A673 (cell line): ENCODE data around the gene PVR. TPM values are rescaled to one million over a fixed set of nuclear protein-coding genes. Genes with fewer than 3 reads are reported as not detected.

Experiments used
- BruUV-seq: library from RNA; stranded (reverse); fragments of 400-500 nt; replicated peaks from 2 replicates; lab custom pipeline; 2021; lab: Mats Ljungman, UMichigan
- CTCF ChIA-PET: fragments of 300-600 bp; sonication (Branson Sonifier 250); formaldehyde crosslinking; loops from one replicate; lab custom pipeline; 2022; ENCODE audit warnings: antibody characterized with exemption; lab: Charles Lee
- POLR2A ChIA-PET: fragments of 300-600 bp; sonication (Branson Sonifier 250); formaldehyde crosslinking; loops from one replicate; lab custom pipeline; 2022; ENCODE audit warnings: antibody characterized with exemption; ENCODE audit not compliant: low non-redundant PET; lab: Charles Lee
- DNase-seq: peaks from one replicate; pipeline ENCODE4 v3.0.0-alpha.2; 2015; ENCODE audit warnings: low spot score
- H3K27ac ChIP-seq: fragments of 200-600 bp; sonication (generic); 2 replicates; pipeline ENCODE4 v1.5.1; 2016; ENCODE audit warnings: mixed run types, low read depth, mild to moderate bottlenecking, mixed read lengths, antibody characterized with exemption, low read length; ENCODE audit not compliant: poor library complexity, severe bottlenecking
- H3K27me3 ChIP-seq: fragments of 200-600 bp; sonication (generic); replicated peaks from 2 replicates; pipeline ENCODE4 v1.6.1; 2017; ENCODE audit warnings: mixed run types, low read depth, mild to moderate bottlenecking, mixed read lengths, antibody characterized with exemption, low read length; ENCODE audit not compliant: insufficient read depth, poor library complexity
- H3K36me3 ChIP-seq: fragments of 200-600 bp; sonication (generic); 2 replicates; pipeline ENCODE4 v1.6.1; 2016; ENCODE audit warnings: mixed run types, mild to moderate bottlenecking, mixed read lengths, antibody characterized with exemption, low read length; ENCODE audit not compliant: insufficient read depth, poor library complexity, severe bottlenecking
- H3K4me1 ChIP-seq: fragments of 200-600 bp; sonication (generic); 2 replicates; pipeline ENCODE4 v1.6.1; 2017; ENCODE audit warnings: mixed run types, mild to moderate bottlenecking, mixed read lengths, antibody characterized with exemption, low read length; ENCODE audit not compliant: insufficient read depth, poor library complexity, severe bottlenecking
- H3K4me3 ChIP-seq: fragments of 200-600 bp; sonication (generic); 2 replicates; pipeline ENCODE4 v1.5.1; 2016; ENCODE audit warnings: low read depth, mixed run types, mild to moderate bottlenecking, mixed read lengths, low read length; ENCODE audit not compliant: poor library complexity, severe bottlenecking
- H3K9me3 ChIP-seq: fragments of 200-600 bp; sonication (generic); 2 replicates; pipeline ENCODE4 v1.6.1; 2016; ENCODE audit warnings: mixed run types, low read depth, mild to moderate bottlenecking, mixed read lengths, antibody characterized with exemption, low read length; ENCODE audit not compliant: poor library complexity, severe bottlenecking
- EZH2 ChIP-seq: fragments of 200-600 bp; sonication (generic); IDR thresholded peaks from 2 replicates; pipeline ENCODE4 v1.6.1; 2017; ENCODE audit warnings: borderline replicate concordance, low read depth, mild to moderate bottlenecking, mixed read lengths, antibody characterized with exemption, low read length; ENCODE audit not compliant: poor library complexity, severe bottlenecking
- intact Hi-C: fragments of 100-400 bp; cut with micrococcal nuclease; formaldehyde crosslinking; loops from one replicate; pipeline ENCODE4 v1.10.0; 2022; ENCODE audit not compliant: unreplicated experiment
- total RNA-seq: library from RNA; stranded (reverse); gene quantifications from 2 replicates; pipeline ENCODE4 v1.2.3, GENCODE V29; 2021
- TF ChIP-seq, protein P1 (sequence below): fragments of 300-800, 200-600 bp; sonication (generic); conservative IDR thresholded peaks from 2 replicates; pipeline ENCODE4 v1.5.1; 2017; ENCODE audit warnings: low read depth, mild to moderate bottlenecking, antibody characterized with exemption, low read length, moderate library complexity, mixed read lengths

The PVR gene
- total RNA-seq, 1 experiment from 2014 or later = 29.5 TPM

DNA sequence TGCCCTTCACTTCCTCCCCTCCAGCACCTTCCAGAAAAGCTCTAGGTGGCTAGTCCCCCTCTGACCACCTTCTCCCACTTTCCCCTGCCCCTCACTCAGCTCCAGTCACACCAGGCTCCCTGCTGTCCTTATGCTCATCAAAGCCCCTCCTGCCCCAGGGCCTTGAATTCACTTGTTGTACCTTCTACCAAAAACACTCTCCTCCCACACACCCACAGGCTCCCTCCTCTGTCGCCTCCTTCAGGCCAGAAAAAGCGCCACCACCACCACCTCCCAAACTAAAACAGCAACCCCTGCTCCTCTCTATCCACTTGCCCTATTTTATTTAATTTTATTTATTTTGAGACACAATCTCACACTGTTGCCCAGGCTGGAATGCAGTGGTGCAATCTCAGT lies 50.5 kb downstream of the PVR start:
- ChIA-PET POLR2A (no interaction called here), CTCF (no interaction called here)
- H3K4me1 ChIP-seq = no peaks in the 10 kb centered on the region
- intact Hi-C loops = no loop called here
- TF ChIP-seq, protein P1, sequence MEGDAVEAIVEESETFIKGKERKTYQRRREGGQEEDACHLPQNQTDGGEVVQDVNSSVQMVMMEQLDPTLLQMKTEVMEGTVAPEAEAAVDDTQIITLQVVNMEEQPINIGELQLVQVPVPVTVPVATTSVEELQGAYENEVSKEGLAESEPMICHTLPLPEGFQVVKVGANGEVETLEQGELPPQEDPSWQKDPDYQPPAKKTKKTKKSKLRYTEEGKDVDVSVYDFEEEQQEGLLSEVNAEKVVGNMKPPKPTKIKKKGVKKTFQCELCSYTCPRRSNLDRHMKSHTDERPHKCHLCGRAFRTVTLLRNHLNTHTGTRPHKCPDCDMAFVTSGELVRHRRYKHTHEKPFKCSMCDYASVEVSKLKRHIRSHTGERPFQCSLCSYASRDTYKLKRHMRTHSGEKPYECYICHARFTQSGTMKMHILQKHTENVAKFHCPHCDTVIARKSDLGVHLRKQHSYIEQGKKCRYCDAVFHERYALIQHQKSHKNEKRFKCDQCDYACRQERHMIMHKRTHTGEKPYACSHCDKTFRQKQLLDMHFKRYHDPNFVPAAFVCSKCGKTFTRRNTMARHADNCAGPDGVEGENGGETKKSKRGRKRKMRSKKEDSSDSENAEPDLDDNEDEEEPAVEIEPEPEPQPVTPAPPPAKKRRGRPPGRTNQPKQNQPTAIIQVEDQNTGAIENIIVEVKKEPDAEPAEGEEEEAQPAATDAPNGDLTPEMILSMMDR = peak; percentile 56
- no peak for TF ChIP-seq EZH2
- no peak overlapping the region for H3K4me3 ChIP-seq
- peak; percentile 34 for DNase-seq
- H3K36me3 ChIP-seq = no peaks in the 10 kb centered on the region
- no peaks in the 10 kb centered on the region for H3K27me3 ChIP-seq
- H3K27ac ChIP-seq = no peak overlapping the region
- no TSS peak for BruUV-seq
- H3K9me3 ChIP-seq = no peaks in the 10 kb centered on the region

DNA sequence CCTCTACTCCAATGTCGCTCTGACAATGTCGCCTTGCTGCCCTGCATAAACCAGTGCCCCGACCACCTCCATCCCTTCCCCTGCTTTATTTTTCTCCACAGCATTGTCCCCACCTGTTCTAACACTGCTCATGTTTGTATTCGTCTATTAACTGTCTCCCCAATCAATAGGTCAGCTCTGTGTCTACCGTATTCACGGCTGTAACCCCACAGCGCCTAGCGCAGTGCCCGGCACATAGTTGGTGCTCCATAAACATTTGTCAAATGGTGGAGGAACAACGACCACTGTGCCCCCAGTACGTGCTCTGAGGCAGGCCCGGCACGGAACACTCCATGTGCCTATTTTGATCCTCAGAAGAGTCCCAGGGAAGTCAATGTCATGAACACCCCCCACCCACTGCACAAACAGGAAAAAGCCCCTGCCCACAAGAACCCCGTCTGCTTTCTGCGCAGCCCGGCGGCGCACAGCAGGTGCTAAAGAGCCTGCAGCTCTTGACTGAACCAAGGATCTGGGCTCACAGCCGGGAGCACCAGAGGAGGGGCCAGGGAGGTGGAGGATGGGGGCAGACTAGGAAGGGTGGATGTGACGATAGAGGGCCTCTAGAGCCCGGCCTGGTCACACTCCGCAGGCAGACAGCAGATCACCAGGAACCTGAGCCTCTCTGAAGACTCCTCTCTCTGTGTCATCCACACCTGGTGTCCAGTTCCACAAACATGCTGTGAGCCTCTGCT lies 53.4 kb downstream of the PVR start:
- intact Hi-C loops = no loop called here
- no peak for DNase-seq
- BruUV-seq = no TSS peak
- Histone ChIP-seq H3K9me3 (no peaks in the 10 kb centered on the region), H3K4me1 (no peaks in the 10 kb centered on the region), H3K4me3 (no peak overlapping the region), H3K27me3 (no peaks in the 10 kb centered on the region), H3K27ac (no peak overlapping the region), H3K36me3 (no peaks in the 10 kb centered on the region)
- ChIA-PET POLR2A (no interaction called here), CTCF (interaction anchor here (0.7 kb wide), 1 partner anchor 9 kb away, joined by 6 read pairs; no protein-coding TSS in a partner anchor)
- TF ChIP-seq, protein P1 = no peak
- no peak for TF ChIP-seq EZH2

GRCh38 chr19:44697670-44698034 lies 53.9 kb downstream of the PVR start:
- no peaks in the 10 kb centered on the region for H3K27me3 ChIP-seq
- H3K9me3 ChIP-seq = no peaks in the 10 kb centered on the region
- POLR2A ChIA-PET = no interaction called here

More at GRCh38 chr19:44697670-44698034, 53.9 kb downstream of the PVR start:
- no TSS peak for BruUV-seq
- no peaks in the 10 kb centered on the region for H3K4me1 ChIP-seq
- no peak for DNase-seq
- intact Hi-C loops = no loop called here
- no peak overlapping the region for H3K27ac ChIP-seq
- H3K36me3 ChIP-seq = no peaks in the 10 kb centered on the region
- CTCF ChIA-PET = no interaction called here
- H3K4me3 ChIP-seq = no peak overlapping the region
- TF ChIP-seq, protein P1 = no peak
- no peak for TF ChIP-seq EZH2
